ENCODE data around the gene AGAP4.
"Not testable (repeated sequence)": the region's sequence is repeated elsewhere in the genome, so short reads cannot be mapped to it uniquely, and the experiment has no call there.

GRCh38 chr10:45787212-45787741 is 60.0 kb downstream of the AGAP4 start:
- TF ChIP-seq CTCF, EP300, POLR2A (IDR thresholded peaks at IDR 0.05): not testable (repeated sequence)
